GM12865 (cell line): Measurements from ENCODE around the gene LARGE2.

Source experiments
- DNase-seq: peaks from one replicate; pipeline ENCODE4 v3.0.0; 2010; ENCODE audit warnings: low read depth
- H3K4me3 ChIP-seq: 2 replicates; pipeline ENCODE4 v1.5.1; 2011; ENCODE audit warnings: mild to moderate bottlenecking, low read depth, low read length, control low read depth
- CTCF ChIP-seq: IDR thresholded peaks from 2 replicates; pipeline ENCODE4 v1.5.1; 2011; ENCODE audit warnings: low read length, control low read depth, low read depth, inconsistent platforms; ENCODE audit not compliant: insufficient read depth; ENCODE audit errors: missing control alignments

The LARGE2 gene

GRCh38 chr11:45889555-45889954, 32.9 kb upstream of the LARGE2 start:
- H3K4me3 ChIP-seq: no peak overlapping the region
- TF ChIP-seq CTCF: no peak
- DNase-seq: no peak

- no peak for TF ChIP-seq CTCF
- DNase-seq: no peak
- no peak overlapping the region for H3K4me3 ChIP-seq
Observed at GRCh38 chr11:45889966-45890365, 32.5 kb upstream of the LARGE2 start.

GRCh38 chr11:45890886-45891550, 31.4 kb upstream of the LARGE2 start:
- no peak for TF ChIP-seq CTCF
- no peak for DNase-seq
- H3K4me3 ChIP-seq: no peak overlapping the region

- TF ChIP-seq CTCF: no peak
- H3K4me3 ChIP-seq: no peak overlapping the region
- no peak for DNase-seq
Observed at GRCh38 chr11:45892856-45893255, 29.6 kb upstream of the LARGE2 start.

- no peak for TF ChIP-seq CTCF
- DNase-seq: no peak
- no peak overlapping the region for H3K4me3 ChIP-seq
Observed at GRCh38 chr11:45894555-45895247, 27.8 kb upstream of the LARGE2 start.

- no peak for TF ChIP-seq CTCF
- no peak overlapping the region for H3K4me3 ChIP-seq
- DNase-seq: no peak
Observed at GRCh38 chr11:45895553-45896259, 26.8 kb upstream of the LARGE2 start.
